K562 (cell line): Measurements from ENCODE around the gene NEB. TPM values are rescaled to one million over a fixed set of nuclear protein-coding genes. Genes with fewer than 3 reads are reported as not detected.
"Not testable (repeated sequence)": the region's sequence is repeated elsewhere in the genome, so short reads cannot be mapped to it uniquely, and the experiment has no call there.

ENCODE experiments used
- ATAC-seq: fragments of 200-7000 bp; cut with Tn5 transposase; 3 replicates; pipeline ENCODE4 v1.9.1; 2020; ENCODE audit warnings: moderate library complexity
- BruUV-seq: library from RNA; stranded (reverse); fragments of 400-500 nt; replicated peaks from 2 replicates; lab custom pipeline; 2021; lab: Mats Ljungman, UMichigan
- CTCF ChIA-PET: fragments of 300-600 bp; formaldehyde crosslinking; extraction: SDS; loops from one replicate; lab custom pipeline; 2021; ENCODE audit warnings: low intra/inter-chr PET ratio; lab: Yijun Ruan, JAX
- POLR2A ChIA-PET: fragments of 300-600, 350-650 bp; sonication (Branson Sonifier 250); formaldehyde crosslinking; extraction: SDS; loops from one replicate; lab custom pipeline; 2021; ENCODE audit warnings: antibody characterized with exemption, inconsistent platforms; lab: Yijun Ruan, JAX
- DNase-seq, 4 experiments: peaks; one replicate each; pipeline versions ENCODE4 v3.0.0 to v3.0.0-alpha.2; 2011 to 2018; ENCODE audit warnings: low spot score in 3 of 4, mixed read lengths in 3 of 4; ENCODE audit errors: extremely low read depth in 1 of 4
- FAIRE-seq: peaks from 2 replicates; lab custom pipeline; 2011; peaks lifted over from hg19 to GRCh38; lab: Jason Lieb, UNC
- H2AFZ ChIP-seq: 2 replicates; pipeline ENCODE4 v1.6.0; 2011; ENCODE audit warnings: low read depth, low read length, control low read depth, inconsistent platforms
- H3K27ac ChIP-seq: fragments of 200-600 bp; 3 replicates; pipeline ENCODE4 v1.8.0; 2011; ENCODE audit warnings: low read depth, mild to moderate bottlenecking, control low read depth, inconsistent platforms, low read length, moderate library complexity, mixed read lengths; ENCODE audit errors: extremely low read depth
- H3K27me3 ChIP-seq, 2 experiments: fragments of 300-600 bp in 1 of 2; 2 replicates in 1 of 2; 3 replicates in 1 of 2; pipeline versions ENCODE4 v1.6.0 to v1.8.0; 2011; ENCODE audit warnings: inconsistent platforms in 2 of 2, low read length in 2 of 2, mild to moderate bottlenecking in 1 of 2, mixed read lengths in 1 of 2, moderate library complexity in 1 of 2; ENCODE audit not compliant: control insufficient read depth in 2 of 2, insufficient read depth in 2 of 2
- H3K36me3 ChIP-seq: fragments of 300-600 bp; 3 replicates; pipeline ENCODE4 v1.8.0; 2011; ENCODE audit warnings: mild to moderate bottlenecking, low read length, inconsistent platforms; ENCODE audit not compliant: control insufficient read depth, insufficient read depth
- H3K4me1 ChIP-seq, 2 experiments: fragments of 200-600 bp in 1 of 2; replicated peaks in 1 of 2; 2 replicates in 1 of 2; 3 replicates in 1 of 2; pipeline versions ENCODE4 v1.5.1 to v1.8.0; 2011; ENCODE audit warnings: inconsistent platforms in 2 of 2, low read length in 2 of 2, mild to moderate bottlenecking in 1 of 2, mixed read lengths in 1 of 2, moderate library complexity in 1 of 2; ENCODE audit not compliant: control insufficient read depth in 2 of 2, insufficient read depth in 2 of 2
- H3K4me2 ChIP-seq: 2 replicates; pipeline ENCODE4 v1.6.1; 2011; ENCODE audit warnings: low read length, control low read depth, inconsistent platforms, mixed read lengths; ENCODE audit not compliant: insufficient read depth
- H3K4me3 ChIP-seq: fragments of 200-600 bp; sonication (generic), shearing (Covaris generic); 2 replicates; pipeline ENCODE4 v1.5.1; 2016; ENCODE audit warnings: control low read depth, inconsistent platforms
- H3K79me2 ChIP-seq: fragments of 200-600 bp; 3 replicates; pipeline ENCODE4 v1.8.0; 2011; ENCODE audit warnings: low read length, inconsistent platforms; ENCODE audit not compliant: control insufficient read depth, insufficient read depth
- H3K9ac ChIP-seq, 2 experiments: 2 replicates each; pipeline versions ENCODE4 v1.6.0 to v1.6.1; 2011; ENCODE audit warnings: low read depth in 2 of 2, low read length in 2 of 2, control low read depth in 1 of 2, inconsistent platforms in 1 of 2, mild to moderate bottlenecking in 1 of 2, mixed read lengths in 1 of 2; ENCODE audit not compliant: insufficient read depth in 1 of 2
- H3K9me1 ChIP-seq: one replicate; pipeline ENCODE4 v1.6.0; 2011; ENCODE audit warnings: inconsistent platforms, mild to moderate bottlenecking, low read length, moderate library complexity; ENCODE audit not compliant: control insufficient read depth, insufficient read depth
- H3K9me3 ChIP-seq: replicated peaks from 2 replicates; pipeline ENCODE4 v1.5.1; 2011; ENCODE audit warnings: low read depth, low read length, inconsistent platforms; ENCODE audit not compliant: control insufficient read depth, insufficient read depth
- H4K20me1 ChIP-seq: replicated peaks from 2 replicates; pipeline ENCODE4 v1.6.1; 2011; ENCODE audit warnings: low read length, inconsistent platforms, mixed read lengths; ENCODE audit not compliant: control insufficient read depth, insufficient read depth
- BRD4 ChIP-seq: fragments of 200-600 bp; sonication (generic); IDR thresholded peaks from 2 replicates; pipeline ENCODE4 v1.6.1; 2017; ENCODE audit warnings: inconsistent platforms
- C11orf30 ChIP-seq: fragments of 450-650 bp; IDR thresholded peaks from 2 replicates; pipeline ENCODE4 v1.6.1; 2016; ENCODE audit warnings: low read depth, mild to moderate bottlenecking
- SRF ChIP-seq, 2 experiments: fragments of 250-450, 450-650 bp in 1 of 2; sonication (Bioruptor Pico) in 1 of 2; sonication (generic) in 1 of 2; formaldehyde crosslinking; IDR thresholded peaks; 2 replicates each; pipeline versions ENCODE4 v1.5.0 to v1.5.1; 2020 to 2022; ENCODE audit warnings: mild to moderate bottlenecking in 1 of 2, missing genetic modification reagents in 1 of 2
- ZNF316 ChIP-seq: fragments of 450-650 bp; IDR thresholded peaks from 2 replicates; pipeline ENCODE4 v1.6.1; 2016
- WGBS: fragments of 100-300 bp; shearing (Covaris generic); methylation state at CpG from one replicate; pipeline ENCODE4 v1.1.6; 2016; ENCODE audit warnings: low coverage, mixed read lengths; ENCODE audit not compliant: insufficient coverage; ENCODE audit errors: missing lambda C conversion rate; 5-methylcytosine and 5-hydroxymethylcytosine counted together
- in situ Hi-C: fragments of 300-500 bp; cut with MboI; formaldehyde crosslinking; loops from 4 replicates; pipeline ENCODE4 v1.15.0; 2018; ENCODE audit warnings: inconsistent platforms, mixed read lengths
- intact Hi-C: fragments of 100-400 bp; cut with micrococcal nuclease; formaldehyde crosslinking; loops from 2 replicates; pipeline ENCODE4 v1.14.2; 2022
- polyA plus RNA-seq, 8 experiments: library from polyadenylated mRNA; depleted of rRNA in 4 of 8; stranded (reverse) in 5 of 8; unstranded in 3 of 8; fragments of >200 nt; fragmentation: Nextera tagmentation in 2 of 8; fragmentation: Illumina TruSeq in 1 of 8; extraction: Ambion mirVana in 2 of 8; extraction: Trizol in 1 of 8; gene quantifications; 2 replicates each; pipeline versions ENCODE4 v1.2.1 to v1.2.3, GENCODE V29; 2011 to 2014; ENCODE audit warnings: inconsistent platforms in 1 of 8, missing spikeins in 1 of 8
- total RNA-seq, 7 experiments: library from RNA; depleted of rRNA in 6 of 7; stranded (reverse); fragments of >200 nt in 6 of 7; fragmentation: Illumina TruSeq in 2 of 7; extraction: Trizol in 2 of 7; gene quantifications; 2 replicates each; pipeline versions ENCODE4 v1.2.1 to v1.2.3, GENCODE V29; 2011 to 2021; ENCODE audit warnings: low replicate concordance in 1 of 7
- TF ChIP-seq, protein P1 (sequence below): sonication (generic); formaldehyde crosslinking; IDR thresholded peaks from 2 replicates; pipeline ENCODE4 v1.4.0; 2020; ENCODE audit warnings: mild to moderate bottlenecking, missing genetic modification reagents
- TF ChIP-seq, protein P2 (sequence below): sonication (generic); formaldehyde crosslinking; IDR thresholded peaks from 2 replicates; pipeline ENCODE4 v1.8.1; 2022; ENCODE audit warnings: missing genetic modification reagents

NEB gene
- total and polyA plus RNA-seq, 9 of the 15 experiments (the other 6 are each of a cell fraction or from before 2014, with no cell fraction given), result 1.7 to 3.8 (median 2.9) TPM

DNA sequence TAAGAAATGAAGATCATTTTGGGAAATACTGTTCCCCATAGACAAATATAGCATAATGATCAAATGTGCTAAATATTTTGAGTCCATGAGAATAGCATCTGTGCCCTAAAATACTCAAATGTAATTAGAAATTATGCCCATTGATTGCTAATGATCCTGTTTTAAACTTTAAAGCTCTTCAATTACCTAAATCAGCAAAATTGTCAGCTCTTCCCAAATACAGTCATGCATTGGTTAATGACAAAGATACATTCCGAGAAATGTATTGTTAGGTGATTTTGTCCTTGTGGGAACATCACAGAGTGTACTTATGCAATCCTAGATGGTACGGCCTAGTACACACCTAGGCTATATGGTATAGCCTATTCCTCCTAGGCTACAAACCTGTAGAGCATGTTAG lies 89.7 kb downstream of the NEB start:
- H3K9ac ChIP-seq, result no peak overlapping the region
- no peaks in the 10 kb centered on the region for H3K4me1 ChIP-seq
- no peak overlapping the region for H2AFZ ChIP-seq
- in situ Hi-C loops, result no loop called here
- TF ChIP-seq, protein P1, sequence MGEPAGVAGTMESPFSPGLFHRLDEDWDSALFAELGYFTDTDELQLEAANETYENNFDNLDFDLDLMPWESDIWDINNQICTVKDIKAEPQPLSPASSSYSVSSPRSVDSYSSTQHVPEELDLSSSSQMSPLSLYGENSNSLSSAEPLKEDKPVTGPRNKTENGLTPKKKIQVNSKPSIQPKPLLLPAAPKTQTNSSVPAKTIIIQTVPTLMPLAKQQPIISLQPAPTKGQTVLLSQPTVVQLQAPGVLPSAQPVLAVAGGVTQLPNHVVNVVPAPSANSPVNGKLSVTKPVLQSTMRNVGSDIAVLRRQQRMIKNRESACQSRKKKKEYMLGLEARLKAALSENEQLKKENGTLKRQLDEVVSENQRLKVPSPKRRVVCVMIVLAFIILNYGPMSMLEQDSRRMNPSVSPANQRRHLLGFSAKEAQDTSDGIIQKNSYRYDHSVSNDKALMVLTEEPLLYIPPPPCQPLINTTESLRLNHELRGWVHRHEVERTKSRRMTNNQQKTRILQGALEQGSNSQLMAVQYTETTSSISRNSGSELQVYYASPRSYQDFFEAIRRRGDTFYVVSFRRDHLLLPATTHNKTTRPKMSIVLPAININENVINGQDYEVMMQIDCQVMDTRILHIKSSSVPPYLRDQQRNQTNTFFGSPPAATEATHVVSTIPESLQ, result no peak
- no peak for TF ChIP-seq BRD4
- peak; percentile 42; the same call in 1 of the 2 replicates for TF ChIP-seq C11orf30
- no peak for TF ChIP-seq SRF (CRISPR knock-in tag; IDR thresholded peaks at IDR 0.05)
- TF ChIP-seq, protein P2, sequence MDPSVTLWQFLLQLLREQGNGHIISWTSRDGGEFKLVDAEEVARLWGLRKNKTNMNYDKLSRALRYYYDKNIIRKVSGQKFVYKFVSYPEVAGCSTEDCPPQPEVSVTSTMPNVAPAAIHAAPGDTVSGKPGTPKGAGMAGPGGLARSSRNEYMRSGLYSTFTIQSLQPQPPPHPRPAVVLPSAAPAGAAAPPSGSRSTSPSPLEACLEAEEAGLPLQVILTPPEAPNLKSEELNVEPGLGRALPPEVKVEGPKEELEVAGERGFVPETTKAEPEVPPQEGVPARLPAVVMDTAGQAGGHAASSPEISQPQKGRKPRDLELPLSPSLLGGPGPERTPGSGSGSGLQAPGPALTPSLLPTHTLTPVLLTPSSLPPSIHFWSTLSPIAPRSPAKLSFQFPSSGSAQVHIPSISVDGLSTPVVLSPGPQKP (CRISPR knock-in tag), result no peak
- peak; percentile 51; the same call in 1 of the 2 replicates for TF ChIP-seq ZNF316
- TF ChIP-seq, all 486 proteins: peak for 2
- Histone ChIP-seq H3K4me2 (no peak overlapping the region), H4K20me1 (no peaks in the 10 kb centered on the region), H3K36me3 (no peaks in the 10 kb centered on the region), H3K27ac (no peak overlapping the region), H3K4me3 (no peak overlapping the region), H3K27me3 (no peaks in the 10 kb centered on the region), H3K9me3 (no peaks in the 10 kb centered on the region), H3K9me1 (no peaks in the 10 kb centered on the region), H3K79me2 (no peaks in the 10 kb centered on the region)
- BruUV-seq, result no TSS peak
- FAIRE-seq (no peak), DNase-seq (no peak), ATAC-seq (no peak)
- CTCF ChIA-PET, result no interaction called here
- intact Hi-C loops, result no loop called here
- POLR2A ChIA-PET, result no interaction called here
- WGBS, result 68% methylated on average over 2 of the region's 2 CpGs

DNA sequence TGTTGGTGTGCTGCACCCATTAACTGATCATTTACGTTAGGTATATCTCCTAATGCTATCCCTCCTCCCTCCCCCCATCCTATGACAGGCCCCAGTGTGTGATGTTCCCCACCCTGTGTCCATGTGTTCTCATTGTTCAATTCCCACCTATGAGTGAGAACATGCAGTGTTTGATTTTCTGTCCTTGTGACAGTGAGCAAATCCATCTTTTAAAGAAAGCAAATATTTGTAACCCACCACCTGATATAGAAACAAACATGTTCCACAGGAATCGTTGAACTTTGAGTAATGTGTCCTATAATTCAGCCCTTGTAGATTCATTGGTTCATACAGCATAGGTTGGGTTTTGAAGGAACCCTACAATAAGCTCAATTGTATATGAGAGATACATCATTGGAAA lies 92.4 kb downstream of the NEB start:
- BruUV-seq, H3K9me3 ChIP-seq, H3K4me1 ChIP-seq, H2AFZ ChIP-seq, H3K27me3 ChIP-seq, H3K9me1 ChIP-seq, H3K4me2 ChIP-seq, H3K27ac ChIP-seq, intact Hi-C loops, CTCF ChIA-PET, FAIRE-seq, in situ Hi-C loops, H3K9ac ChIP-seq, H3K4me3 ChIP-seq, H3K36me3 ChIP-seq, ATAC-seq, DNase-seq, H3K79me2 ChIP-seq, H4K20me1 ChIP-seq: not testable (repeated sequence)
- WGBS, result 50% methylated on average over 2 of the region's 2 CpGs
- POLR2A ChIA-PET, result interaction anchor here (0.7 kb wide), 1 partner anchor 29 kb away, joined by 3 read pairs; no protein-coding TSS in a partner anchor
